ENCODE results near the gene COL15A1.

Gene COL15A1

DNA sequence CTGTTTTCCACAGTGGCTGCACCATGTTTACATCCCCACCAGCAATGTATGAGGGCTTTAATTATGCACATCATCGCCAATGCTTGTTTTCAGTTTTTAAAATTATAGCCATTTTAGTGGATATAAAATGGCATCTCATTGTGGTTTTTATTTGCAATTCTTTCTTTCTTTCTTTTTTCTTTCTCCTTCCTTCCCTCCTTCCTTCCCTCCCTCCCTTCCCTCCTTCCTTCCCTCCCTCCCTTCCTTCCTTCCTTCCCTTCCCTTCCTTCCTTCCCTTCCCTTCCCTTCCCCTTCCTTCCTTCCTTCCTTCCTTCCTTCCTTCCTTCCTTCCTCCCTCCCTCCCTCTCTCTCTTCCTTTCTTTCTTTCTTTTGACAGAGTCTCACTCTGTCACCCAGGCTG is 6.6 kb downstream of the COL15A1 start:
- Mint-ChIP-seq H3K9me3 (ENCODE audit: low read depth) (no peaks in the 10 kb centered on the region), H3K27me3 (peaks cover 20% of the 10 kb centered on the region), H3K4me3 (no peak overlapping the region), H3K4me1 (ENCODE audit: low read depth) (no peaks in the 10 kb centered on the region), H3K36me3 (no peaks in the 10 kb centered on the region), H3K27ac (no peak overlapping the region)

DNA sequence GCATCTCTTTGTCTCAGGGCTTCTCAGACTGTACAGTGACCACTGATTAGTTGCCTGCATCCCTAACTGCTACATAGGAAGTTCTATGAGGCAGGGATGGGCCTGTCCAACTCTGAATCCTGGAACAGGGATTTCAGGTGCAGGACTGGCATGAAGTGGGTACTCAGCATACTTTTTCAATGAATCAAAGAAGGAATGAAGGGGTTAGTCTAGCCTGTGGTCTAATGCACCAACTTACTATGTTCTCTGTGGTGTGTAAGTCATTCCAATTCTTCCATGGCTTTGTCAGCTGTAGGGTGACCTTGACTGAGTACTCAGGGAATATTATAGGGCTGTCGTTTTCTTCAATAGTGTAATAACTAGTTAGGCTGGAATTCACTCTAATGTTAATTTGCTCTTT is 8.3 kb downstream of the COL15A1 start:
- H3K36me3 Mint-ChIP-seq = no peaks in the 10 kb centered on the region
- no peaks in the 10 kb centered on the region for H3K4me1 Mint-ChIP-seq (ENCODE audit: low read depth)
- no peak overlapping the region for H3K4me3 Mint-ChIP-seq
- peaks cover 11% of the 10 kb centered on the region for H3K27me3 Mint-ChIP-seq
- H3K27ac Mint-ChIP-seq = no peak overlapping the region
- H3K9me3 Mint-ChIP-seq (ENCODE audit: low read depth) = no peaks in the 10 kb centered on the region

DNA sequence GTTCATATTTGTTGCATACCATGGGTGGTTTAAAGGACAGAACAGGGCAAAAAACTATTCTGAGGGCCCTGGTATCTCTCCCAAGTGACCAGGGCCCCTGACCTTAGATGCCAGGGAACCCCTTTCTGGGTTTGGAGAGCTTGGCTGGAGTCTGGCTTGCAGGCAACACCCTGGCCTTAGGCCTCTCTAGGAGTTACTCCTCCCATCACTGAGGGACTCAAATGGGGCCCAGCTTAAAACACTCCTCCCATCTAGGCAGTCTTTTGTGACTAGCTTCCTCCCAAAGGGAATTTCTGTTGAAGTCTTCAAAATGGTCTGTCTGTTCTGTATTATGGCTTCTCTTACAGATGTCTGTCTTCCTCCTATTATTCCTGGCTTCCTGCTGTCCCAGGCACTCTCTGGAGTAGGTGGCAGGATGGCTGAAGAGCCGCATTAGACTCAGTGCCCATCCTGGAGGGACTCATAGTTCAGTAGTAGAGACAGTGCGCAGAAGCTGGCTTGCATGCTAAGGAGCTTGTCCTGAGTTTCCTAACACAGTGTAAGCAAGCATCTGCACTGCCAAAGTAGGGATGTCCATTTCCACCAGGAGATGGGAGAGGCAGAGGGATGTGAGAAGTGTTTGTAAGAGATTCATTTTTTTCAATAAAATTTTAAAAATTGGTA is 10.0 kb downstream of the COL15A1 start:
- Mint-ChIP-seq H3K4me1 (ENCODE audit: low read depth) (no peaks in the 10 kb centered on the region), H3K27ac (no peak overlapping the region), H3K27me3 (peaks cover 8% of the 10 kb centered on the region), H3K9me3 (ENCODE audit: low read depth) (no peaks in the 10 kb centered on the region), H3K36me3 (no peaks in the 10 kb centered on the region), H3K4me3 (no peak overlapping the region)

DNA sequence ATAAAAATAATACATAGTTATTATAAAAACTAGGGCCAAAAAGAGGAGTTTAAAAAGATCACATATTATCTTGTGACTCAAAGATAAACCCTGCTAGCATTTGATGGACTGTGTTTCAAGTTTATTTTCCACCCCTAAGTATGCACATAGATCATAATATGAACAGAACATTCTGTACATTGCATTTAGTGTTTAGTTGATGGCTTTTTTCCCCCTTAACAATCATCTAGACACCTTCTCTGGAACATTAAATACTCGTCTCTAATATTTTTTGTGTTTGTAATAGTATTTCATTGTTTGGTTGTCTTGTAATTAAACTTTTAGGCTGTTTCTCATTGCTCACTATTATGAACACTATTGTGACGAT is 10.5 kb downstream of the COL15A1 start:
- no peaks in the 10 kb centered on the region for H3K4me1 Mint-ChIP-seq (ENCODE audit: low read depth)
- H3K27me3 Mint-ChIP-seq = peaks cover 8% of the 10 kb centered on the region
- no peaks in the 10 kb centered on the region for H3K36me3 Mint-ChIP-seq
- no peak overlapping the region for H3K4me3 Mint-ChIP-seq
- no peaks in the 10 kb centered on the region for H3K9me3 Mint-ChIP-seq (ENCODE audit: low read depth)
- no peak overlapping the region for H3K27ac Mint-ChIP-seq

DNA sequence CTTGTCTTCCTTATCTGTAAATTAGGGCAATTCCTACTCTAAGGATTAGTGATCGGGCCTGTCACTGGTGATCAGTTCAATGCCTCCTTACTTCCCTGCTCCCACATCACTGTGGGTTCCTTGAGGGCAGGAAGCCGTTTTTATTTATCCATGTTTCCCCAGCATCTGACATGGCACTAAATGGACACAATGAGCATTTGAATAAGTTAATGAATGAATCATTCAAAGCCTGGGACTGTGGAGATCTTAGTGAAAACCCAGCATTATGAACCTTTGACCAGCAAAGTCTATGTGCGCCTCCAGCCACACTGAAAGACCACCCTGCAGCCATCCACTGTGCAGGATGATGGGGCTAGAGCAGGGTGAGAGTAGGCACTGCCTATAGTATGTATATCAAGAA is 11.6 kb downstream of the COL15A1 start:
- Mint-ChIP-seq H3K4me1 (ENCODE audit: low read depth) (no peaks in the 10 kb centered on the region), H3K4me3 (no peak overlapping the region), H3K9me3 (ENCODE audit: low read depth) (no peaks in the 10 kb centered on the region), H3K27me3 (peaks cover 10% of the 10 kb centered on the region), H3K36me3 (no peaks in the 10 kb centered on the region), H3K27ac (no peak overlapping the region)

DNA sequence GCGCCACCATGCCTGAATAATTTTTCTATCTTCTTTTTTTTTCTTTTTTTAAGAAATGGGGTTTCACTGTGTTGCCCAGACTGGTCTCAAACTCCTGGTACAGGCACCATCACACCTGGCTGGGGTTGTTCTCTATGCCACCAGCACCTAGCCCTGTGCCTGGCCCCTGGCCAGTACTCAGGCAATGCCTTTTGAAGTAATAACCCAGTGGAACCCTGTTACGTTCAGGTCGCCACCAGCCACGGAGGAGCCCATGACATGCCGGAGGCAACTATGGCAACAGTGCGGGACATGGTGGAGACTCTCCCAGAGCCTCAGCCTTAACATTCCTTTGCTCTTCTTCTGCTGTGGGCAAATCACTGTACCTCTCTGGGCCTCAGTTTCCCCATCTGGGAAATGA is 14.1 kb downstream of the COL15A1 start:
- Mint-ChIP-seq H3K4me3 (no peak overlapping the region), H3K27me3 (peaks cover 9% of the 10 kb centered on the region), H3K27ac (no peak overlapping the region), H3K36me3 (no peaks in the 10 kb centered on the region), H3K9me3 (ENCODE audit: low read depth) (no peaks in the 10 kb centered on the region), H3K4me1 (ENCODE audit: low read depth) (no peaks in the 10 kb centered on the region)

DNA sequence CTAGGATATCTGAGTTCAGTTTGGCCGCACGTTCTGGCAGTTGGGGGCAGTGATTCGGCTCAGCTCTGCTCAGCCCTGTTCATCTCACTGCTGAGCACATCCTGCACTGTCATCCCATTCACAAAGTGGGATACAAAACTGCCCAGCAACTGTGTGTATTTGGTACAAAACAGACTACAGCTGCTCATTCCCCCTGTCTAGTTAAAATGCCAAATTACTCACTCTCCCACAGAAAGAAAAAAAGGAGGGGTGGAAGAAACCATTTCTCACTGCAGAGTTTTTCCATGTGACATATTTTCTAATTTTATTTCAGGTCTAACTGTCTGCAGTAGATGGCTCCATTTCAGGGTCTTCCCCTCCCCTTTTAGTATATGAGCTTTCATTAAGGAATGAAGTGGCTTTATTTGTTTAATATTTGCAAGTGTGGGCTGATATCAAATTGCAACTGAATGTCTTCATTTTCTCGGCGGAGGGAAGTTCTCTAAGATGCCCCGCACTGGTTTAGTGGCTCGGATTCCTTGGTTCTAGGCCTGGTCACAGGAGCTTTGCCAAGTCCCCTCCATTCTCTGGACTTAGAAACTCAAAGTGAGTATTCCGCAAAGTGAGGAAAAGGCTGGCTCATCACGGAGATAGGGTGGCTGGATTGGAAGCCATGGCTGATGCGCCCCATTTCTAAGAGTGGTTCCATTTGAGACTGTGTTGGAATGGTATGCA is 14.7 kb downstream of the COL15A1 start:
- no peaks in the 10 kb centered on the region for H3K9me3 Mint-ChIP-seq (ENCODE audit: low read depth)

DNA sequence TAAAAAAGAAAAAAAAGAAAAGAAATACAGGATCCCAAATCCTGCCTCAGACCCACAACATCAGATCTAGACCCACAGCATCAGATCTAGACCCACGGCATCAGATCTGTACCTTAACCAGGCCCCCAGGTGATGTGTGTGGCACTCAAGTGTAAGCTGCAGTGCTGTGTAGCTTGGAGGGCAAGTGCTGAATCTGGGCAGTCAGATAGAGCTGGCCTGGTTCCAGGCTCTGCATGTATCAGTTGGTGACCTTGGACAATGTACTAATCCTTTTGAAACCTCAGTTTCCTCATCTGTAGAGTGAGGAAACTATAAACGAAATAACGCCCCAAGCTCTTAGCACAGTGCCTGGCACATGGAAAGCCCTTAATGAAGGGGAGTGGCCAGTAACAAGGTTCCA is 16.7 kb downstream of the COL15A1 start:
- Mint-ChIP-seq H3K9me3 (ENCODE audit: low read depth) (no peaks in the 10 kb centered on the region), H3K27me3 (peaks cover 2% of the 10 kb centered on the region), H3K4me1 (ENCODE audit: low read depth) (no peaks in the 10 kb centered on the region), H3K27ac (no peak overlapping the region), H3K36me3 (no peaks in the 10 kb centered on the region), H3K4me3 (no peak overlapping the region)

More for the DNA sequence above, 14.7 kb downstream of the COL15A1 start:
- no peaks in the 10 kb centered on the region for H3K4me1 Mint-ChIP-seq (ENCODE audit: low read depth)
- H3K27ac Mint-ChIP-seq = no peak overlapping the region
- peaks cover 6% of the 10 kb centered on the region for H3K27me3 Mint-ChIP-seq
- no peaks in the 10 kb centered on the region for H3K36me3 Mint-ChIP-seq
- H3K4me3 Mint-ChIP-seq = no peak overlapping the region

DNA sequence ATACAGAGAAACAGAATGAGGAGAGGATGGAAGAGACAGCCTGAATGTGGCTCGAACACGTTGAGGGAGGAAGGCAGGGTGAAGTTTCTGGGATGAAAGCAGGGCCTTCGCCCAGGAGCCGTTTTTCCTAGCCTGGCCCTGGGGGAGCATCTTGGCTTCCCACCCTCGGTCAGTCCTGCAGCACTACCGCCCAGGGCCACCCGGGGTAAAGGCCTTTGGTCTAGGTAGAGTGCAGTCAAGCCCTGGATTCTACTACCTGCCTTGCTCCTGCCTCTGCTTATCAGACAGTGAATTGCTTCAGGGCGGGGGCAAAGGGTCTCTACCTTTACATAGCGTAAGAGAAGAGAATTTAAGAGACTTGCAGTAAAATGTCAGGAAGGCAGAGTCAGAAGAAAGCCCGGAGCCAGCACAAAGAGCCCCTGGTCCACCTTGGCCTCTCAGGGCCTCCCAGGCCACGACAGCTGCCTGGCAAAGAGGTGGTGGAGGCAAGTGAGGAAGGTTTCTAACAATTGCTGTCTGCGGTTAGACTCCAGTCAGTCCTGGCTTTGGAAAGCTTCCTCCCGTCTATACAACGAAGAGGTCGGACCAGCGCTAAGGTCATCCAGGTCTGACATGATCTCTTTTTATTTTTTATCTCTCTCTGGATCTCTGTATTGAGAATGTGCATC is 17.9 kb downstream of the COL15A1 start:
- no peaks in the 10 kb centered on the region for H3K9me3 Mint-ChIP-seq (ENCODE audit: low read depth)
- no peaks in the 10 kb centered on the region for H3K36me3 Mint-ChIP-seq
- H3K4me1 Mint-ChIP-seq (ENCODE audit: low read depth) = no peaks in the 10 kb centered on the region
- no peak overlapping the region for H3K27ac Mint-ChIP-seq
- H3K27me3 Mint-ChIP-seq = peaks cover 2% of the 10 kb centered on the region
- no peak overlapping the region for H3K4me3 Mint-ChIP-seq

DNA sequence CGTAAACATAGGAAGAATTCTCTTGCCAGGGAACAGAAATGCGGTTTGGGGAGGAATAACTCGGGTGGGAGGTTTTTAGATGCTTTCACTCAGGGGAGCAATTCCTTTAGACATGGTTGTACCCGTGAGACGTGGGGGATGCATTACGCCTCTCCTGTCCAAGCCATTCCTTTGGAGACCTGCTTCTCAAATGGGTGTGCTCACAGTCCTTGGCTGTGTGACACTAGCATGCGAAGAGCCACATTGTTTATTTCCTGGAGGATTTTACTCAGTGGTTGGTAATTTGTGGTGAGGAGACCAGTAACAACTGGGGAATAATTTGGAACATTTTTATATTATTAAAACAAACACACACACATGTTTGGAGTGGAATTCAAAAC is 18.5 kb downstream of the COL15A1 start:
- H3K4me3 Mint-ChIP-seq = no peak overlapping the region
- no peaks in the 10 kb centered on the region for H3K36me3 Mint-ChIP-seq
- no peaks in the 10 kb centered on the region for H3K4me1 Mint-ChIP-seq (ENCODE audit: low read depth)
- no peaks in the 10 kb centered on the region for H3K9me3 Mint-ChIP-seq (ENCODE audit: low read depth)
- peaks cover 3% of the 10 kb centered on the region for H3K27me3 Mint-ChIP-seq
- H3K27ac Mint-ChIP-seq = no peak overlapping the region

DNA sequence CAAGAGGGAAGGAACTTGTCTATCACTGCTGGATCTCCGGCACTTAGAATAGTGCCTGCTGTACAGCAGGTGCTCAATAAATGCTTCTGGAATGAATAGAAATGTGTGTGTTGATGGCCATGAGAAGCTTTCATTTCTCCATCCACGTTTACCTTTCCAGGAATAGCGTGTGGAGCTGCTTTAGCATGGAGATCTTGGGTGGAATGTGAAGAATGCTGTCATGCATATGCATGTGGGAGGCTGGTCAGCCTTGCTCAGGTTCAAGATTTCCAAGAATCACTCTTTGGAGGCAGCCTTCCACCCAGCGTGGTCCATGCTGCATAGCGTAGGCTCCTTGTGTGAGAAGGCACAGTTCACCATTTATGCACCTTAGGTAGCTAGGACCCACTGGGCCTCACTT is 19.2 kb downstream of the COL15A1 start:
- Mint-ChIP-seq H3K4me1 (ENCODE audit: low read depth) (no peaks in the 10 kb centered on the region), H3K4me3 (no peak overlapping the region), H3K9me3 (ENCODE audit: low read depth) (no peaks in the 10 kb centered on the region), H3K27ac (no peak overlapping the region), H3K27me3 (peaks cover 3% of the 10 kb centered on the region), H3K36me3 (no peaks in the 10 kb centered on the region)

DNA sequence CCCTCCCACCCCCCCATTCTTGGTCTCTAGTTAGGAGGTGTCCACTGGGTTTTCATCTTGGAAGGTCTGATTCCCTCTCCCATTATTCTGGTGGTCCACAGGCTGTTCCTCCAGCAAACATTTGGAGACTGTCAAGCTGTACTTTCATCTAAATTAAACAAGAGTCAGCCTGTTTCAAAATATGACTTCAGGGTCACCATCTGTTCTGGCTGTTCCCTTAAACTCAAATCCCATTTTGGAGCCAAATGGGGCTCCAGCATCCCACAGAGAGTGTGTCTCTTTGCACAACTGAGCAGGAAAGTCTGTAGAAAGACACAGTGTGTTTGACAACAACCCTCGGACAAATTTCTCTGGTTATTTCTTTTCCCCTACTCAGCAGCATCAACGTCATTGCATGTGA is 20.5 kb downstream of the COL15A1 start:
- Mint-ChIP-seq H3K4me1 (ENCODE audit: low read depth) (no peaks in the 10 kb centered on the region), H3K9me3 (ENCODE audit: low read depth) (no peaks in the 10 kb centered on the region), H3K27ac (no peak overlapping the region), H3K36me3 (peaks cover 2% of the 10 kb centered on the region), H3K27me3 (peaks cover 3% of the 10 kb centered on the region), H3K4me3 (no peak overlapping the region)

DNA sequence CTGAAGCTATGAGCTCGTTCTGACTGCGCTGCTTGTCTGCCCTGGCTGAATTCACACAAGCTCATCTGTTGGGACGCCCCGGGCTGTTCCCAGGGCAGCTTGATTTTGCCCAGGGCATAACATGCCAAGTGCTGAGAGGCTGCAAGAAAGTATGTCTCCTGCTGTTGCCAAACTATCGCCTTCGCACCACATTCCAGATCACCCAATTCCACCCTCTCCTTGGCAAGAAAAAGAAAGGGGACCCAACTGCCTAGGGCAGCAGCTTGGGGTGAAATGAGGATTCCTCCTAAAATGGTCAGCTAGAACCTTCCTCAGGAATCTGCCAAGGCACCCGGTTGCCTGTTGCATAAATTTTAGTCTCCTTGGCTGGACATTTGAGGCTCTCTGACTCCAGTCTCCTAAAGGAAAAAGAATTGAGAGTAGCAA is 21.2 kb downstream of the COL15A1 start:
- Mint-ChIP-seq H3K4me3 (no peak overlapping the region), H3K4me1 (ENCODE audit: low read depth) (no peaks in the 10 kb centered on the region), H3K9me3 (ENCODE audit: low read depth) (no peaks in the 10 kb centered on the region), H3K27ac (no peak overlapping the region), H3K27me3 (peaks cover 2% of the 10 kb centered on the region), H3K36me3 (peaks cover 2% of the 10 kb centered on the region)

DNA sequence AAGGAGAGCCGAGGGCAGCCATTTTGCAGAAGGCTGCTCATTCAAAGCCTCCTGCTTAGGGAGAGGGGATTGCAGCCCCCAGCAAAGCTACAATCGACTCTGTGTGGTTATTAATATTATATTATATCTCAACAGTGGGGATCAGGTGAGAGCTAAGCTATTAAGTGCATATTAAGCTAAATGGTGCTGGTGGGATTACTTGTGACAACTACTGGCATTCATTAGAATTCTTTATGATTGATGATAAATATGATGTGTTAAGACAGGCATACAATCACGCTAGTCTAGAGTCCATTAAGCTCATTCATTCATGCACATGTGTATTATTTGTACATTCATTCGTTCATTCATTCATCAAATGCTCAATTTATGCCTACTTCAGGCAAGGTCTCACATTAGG is 23.0 kb downstream of the COL15A1 start:
- H3K4me3 Mint-ChIP-seq = no peak overlapping the region
- no peaks in the 10 kb centered on the region for H3K4me1 Mint-ChIP-seq (ENCODE audit: low read depth)
- H3K27me3 Mint-ChIP-seq = peaks cover 2% of the 10 kb centered on the region
- H3K27ac Mint-ChIP-seq = no peak overlapping the region
- peaks cover 2% of the 10 kb centered on the region for H3K36me3 Mint-ChIP-seq
- H3K9me3 Mint-ChIP-seq (ENCODE audit: low read depth) = no peaks in the 10 kb centered on the region

DNA sequence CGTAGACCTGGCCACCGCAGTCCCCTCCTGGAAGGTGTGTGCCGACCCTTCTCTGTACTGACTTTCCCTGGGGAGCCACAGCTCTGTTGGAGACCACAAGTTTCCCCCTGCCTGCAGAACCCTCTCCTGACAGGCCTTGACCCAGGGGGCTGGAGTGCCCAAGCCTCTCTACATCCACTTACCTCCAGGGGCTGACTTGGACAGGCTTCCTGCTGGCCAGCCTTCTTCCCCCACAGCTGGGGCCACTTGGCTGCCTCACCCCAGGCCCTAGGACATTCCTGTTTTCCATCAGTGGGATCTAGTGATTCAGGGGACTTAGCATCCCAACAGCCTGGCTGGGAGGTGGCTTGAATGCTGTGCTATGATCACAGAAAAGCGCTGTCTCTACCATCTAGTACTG is 23.6 kb downstream of the COL15A1 start:
- Mint-ChIP-seq H3K27me3 (peaks cover 2% of the 10 kb centered on the region), H3K36me3 (peaks cover 2% of the 10 kb centered on the region), H3K4me1 (ENCODE audit: low read depth) (no peaks in the 10 kb centered on the region), H3K4me3 (no peak overlapping the region), H3K9me3 (ENCODE audit: low read depth) (no peaks in the 10 kb centered on the region), H3K27ac (no peak overlapping the region)

Measured in activated naive CD8-positive, alpha-beta T cell (primary cell).